K562 (cell line): ENCODE results near the gene BBX. TPM values are rescaled to one million over a fixed set of nuclear protein-coding genes. Genes with fewer than 3 reads are reported as not detected.

ENCODE experiments used
- ATAC-seq: fragments of 200-7000 bp; cut with Tn5 transposase; 3 replicates; pipeline ENCODE4 v1.9.1; 2020; ENCODE audit warnings: moderate library complexity
- BruUV-seq: library from RNA; stranded (reverse); fragments of 400-500 nt; replicated peaks from 2 replicates; lab custom pipeline; 2021; lab: Mats Ljungman, UMichigan
- CTCF ChIA-PET: fragments of 300-600 bp; formaldehyde crosslinking; extraction: SDS; loops from one replicate; lab custom pipeline; 2021; ENCODE audit warnings: low intra/inter-chr PET ratio; lab: Yijun Ruan, JAX
- POLR2A ChIA-PET: fragments of 300-600, 350-650 bp; sonication (Branson Sonifier 250); formaldehyde crosslinking; extraction: SDS; loops from one replicate; lab custom pipeline; 2021; ENCODE audit warnings: antibody characterized with exemption, inconsistent platforms; lab: Yijun Ruan, JAX
- DNase-seq, 4 experiments: peaks; one replicate each; pipeline versions ENCODE4 v3.0.0 to v3.0.0-alpha.2; 2011 to 2018; ENCODE audit warnings: low spot score in 3 of 4, mixed read lengths in 3 of 4; ENCODE audit errors: extremely low read depth in 1 of 4
- FAIRE-seq: peaks from 2 replicates; lab custom pipeline; 2011; peaks lifted over from hg19 to GRCh38; lab: Jason Lieb, UNC
- H2AFZ ChIP-seq: 2 replicates; pipeline ENCODE4 v1.6.0; 2011; ENCODE audit warnings: low read depth, low read length, control low read depth, inconsistent platforms
- H3K27ac ChIP-seq: fragments of 200-600 bp; 3 replicates; pipeline ENCODE4 v1.8.0; 2011; ENCODE audit warnings: low read depth, mild to moderate bottlenecking, control low read depth, inconsistent platforms, low read length, moderate library complexity, mixed read lengths; ENCODE audit errors: extremely low read depth
- H3K27me3 ChIP-seq, 2 experiments: fragments of 300-600 bp in 1 of 2; 2 replicates in 1 of 2; 3 replicates in 1 of 2; pipeline versions ENCODE4 v1.6.0 to v1.8.0; 2011; ENCODE audit warnings: inconsistent platforms in 2 of 2, low read length in 2 of 2, mild to moderate bottlenecking in 1 of 2, mixed read lengths in 1 of 2, moderate library complexity in 1 of 2; ENCODE audit not compliant: control insufficient read depth in 2 of 2, insufficient read depth in 2 of 2
- H3K36me3 ChIP-seq: fragments of 300-600 bp; 3 replicates; pipeline ENCODE4 v1.8.0; 2011; ENCODE audit warnings: mild to moderate bottlenecking, low read length, inconsistent platforms; ENCODE audit not compliant: control insufficient read depth, insufficient read depth
- H3K4me1 ChIP-seq, 2 experiments: fragments of 200-600 bp in 1 of 2; replicated peaks in 1 of 2; 2 replicates in 1 of 2; 3 replicates in 1 of 2; pipeline versions ENCODE4 v1.5.1 to v1.8.0; 2011; ENCODE audit warnings: inconsistent platforms in 2 of 2, low read length in 2 of 2, mild to moderate bottlenecking in 1 of 2, mixed read lengths in 1 of 2, moderate library complexity in 1 of 2; ENCODE audit not compliant: control insufficient read depth in 2 of 2, insufficient read depth in 2 of 2
- H3K4me2 ChIP-seq: 2 replicates; pipeline ENCODE4 v1.6.1; 2011; ENCODE audit warnings: low read length, control low read depth, inconsistent platforms, mixed read lengths; ENCODE audit not compliant: insufficient read depth
- H3K4me3 ChIP-seq: fragments of 200-600 bp; sonication (generic), shearing (Covaris generic); 2 replicates; pipeline ENCODE4 v1.5.1; 2016; ENCODE audit warnings: control low read depth, inconsistent platforms
- H3K79me2 ChIP-seq: fragments of 200-600 bp; 3 replicates; pipeline ENCODE4 v1.8.0; 2011; ENCODE audit warnings: low read length, inconsistent platforms; ENCODE audit not compliant: control insufficient read depth, insufficient read depth
- H3K9ac ChIP-seq, 2 experiments: 2 replicates each; pipeline versions ENCODE4 v1.6.0 to v1.6.1; 2011; ENCODE audit warnings: low read depth in 2 of 2, low read length in 2 of 2, control low read depth in 1 of 2, inconsistent platforms in 1 of 2, mild to moderate bottlenecking in 1 of 2, mixed read lengths in 1 of 2; ENCODE audit not compliant: insufficient read depth in 1 of 2
- H3K9me1 ChIP-seq: one replicate; pipeline ENCODE4 v1.6.0; 2011; ENCODE audit warnings: inconsistent platforms, mild to moderate bottlenecking, low read length, moderate library complexity; ENCODE audit not compliant: control insufficient read depth, insufficient read depth
- H3K9me3 ChIP-seq: replicated peaks from 2 replicates; pipeline ENCODE4 v1.5.1; 2011; ENCODE audit warnings: low read depth, low read length, inconsistent platforms; ENCODE audit not compliant: control insufficient read depth, insufficient read depth
- H4K20me1 ChIP-seq: replicated peaks from 2 replicates; pipeline ENCODE4 v1.6.1; 2011; ENCODE audit warnings: low read length, inconsistent platforms, mixed read lengths; ENCODE audit not compliant: control insufficient read depth, insufficient read depth
- ARHGAP35 ChIP-seq: fragments of 450-650 bp; IDR thresholded peaks from 2 replicates; pipeline ENCODE4 v1.6.1; 2018; ENCODE audit not compliant: partially characterized antibody
- EP400 ChIP-seq: fragments of 450-650 bp; IDR thresholded peaks from 2 replicates; pipeline ENCODE4 v1.6.1; 2017; ENCODE audit warnings: antibody characterized with exemption, mild to moderate bottlenecking, moderate library complexity
- FUS ChIP-seq: fragments of 200-400 bp; formaldehyde crosslinking; optimal IDR thresholded peaks from 2 replicates; pipeline ENCODE3; 2017; ENCODE audit warnings: low read depth, low read length
- PATZ1 ChIP-seq: fragments of 250-450 bp; sonication (Bioruptor Pico); IDR thresholded peaks from 2 replicates; pipeline ENCODE4 v1.5.0; 2020; ENCODE audit warnings: mild to moderate bottlenecking, borderline replicate concordance
- RBM25 ChIP-seq: fragments of 200-400 bp; formaldehyde crosslinking; IDR thresholded peaks from 2 replicates; pipeline ENCODE4 v1.6.1; 2018; ENCODE audit warnings: low read length, low read depth, moderate library complexity; ENCODE audit not compliant: severe bottlenecking
- WHSC1 ChIP-seq: IDR thresholded peaks from one replicate; pipeline ENCODE4 v1.6.1; 2012; ENCODE audit warnings: low read length, control low read depth, inconsistent platforms
- WGBS: fragments of 100-300 bp; shearing (Covaris generic); methylation state at CpG from one replicate; pipeline ENCODE4 v1.1.6; 2016; ENCODE audit warnings: low coverage, mixed read lengths; ENCODE audit not compliant: insufficient coverage; ENCODE audit errors: missing lambda C conversion rate; 5-methylcytosine and 5-hydroxymethylcytosine counted together
- in situ Hi-C: fragments of 300-500 bp; cut with MboI; formaldehyde crosslinking; loops from 4 replicates; pipeline ENCODE4 v1.15.0; 2018; ENCODE audit warnings: inconsistent platforms, mixed read lengths
- intact Hi-C: fragments of 100-400 bp; cut with micrococcal nuclease; formaldehyde crosslinking; loops from 2 replicates; pipeline ENCODE4 v1.14.2; 2022
- polyA plus RNA-seq, 8 experiments: library from polyadenylated mRNA; depleted of rRNA in 4 of 8; stranded (reverse) in 5 of 8; unstranded in 3 of 8; fragments of >200 nt; fragmentation: Nextera tagmentation in 2 of 8; fragmentation: Illumina TruSeq in 1 of 8; extraction: Ambion mirVana in 2 of 8; extraction: Trizol in 1 of 8; gene quantifications; 2 replicates each; pipeline versions ENCODE4 v1.2.1 to v1.2.3, GENCODE V29; 2011 to 2014; ENCODE audit warnings: inconsistent platforms in 1 of 8, missing spikeins in 1 of 8
- total RNA-seq, 7 experiments: library from RNA; depleted of rRNA in 6 of 7; stranded (reverse); fragments of >200 nt in 6 of 7; fragmentation: Illumina TruSeq in 2 of 7; extraction: Trizol in 2 of 7; gene quantifications; 2 replicates each; pipeline versions ENCODE4 v1.2.1 to v1.2.3, GENCODE V29; 2011 to 2021; ENCODE audit warnings: low replicate concordance in 1 of 7
- TF ChIP-seq, protein P1 (sequence below): fragments of 250-450 bp; sonication (Bioruptor Pico); IDR thresholded peaks from 2 replicates; pipeline ENCODE4 v1.8.0; 2021; ENCODE audit warnings: mild to moderate bottlenecking, moderate library complexity

Gene BBX
- total and polyA plus RNA-seq, 9 of the 15 experiments (the other 6 are each of a cell fraction or from before 2014, with no cell fraction given): 4.9 to 19.5 (median 11.8) TPM

- Histone ChIP-seq H4K20me1 (no peaks in the 10 kb centered on the region), H3K4me2 (no peak overlapping the region), H3K9me3 (no peaks in the 10 kb centered on the region), H3K79me2 (no peaks in the 10 kb centered on the region), H3K36me3 (no peaks in the 10 kb centered on the region), H3K4me1 (no peaks in the 10 kb centered on the region; a peak in 1 of 5 replicates), H3K27me3 (peaks cover 6 to 9% of the 10 kb centered on the region in 2 experiments), H2AFZ (no peak overlapping the region), H3K9me1 (no peaks in the 10 kb centered on the region), H3K9ac (no peak overlapping the region), H3K4me3 (no peak overlapping the region), H3K27ac (no peak overlapping the region)
- POLR2A ChIA-PET: no interaction called here
- ATAC-seq (no peak), FAIRE-seq (no peak), DNase-seq (no peak)
- TF ChIP-seq RBM25 (no peak), ARHGAP35 (no peak), PATZ1 (CRISPR knock-in tag) (no peak), FUS (no peak), WHSC1 (no peak), EP400 (no peak)
- TF ChIP-seq, protein P1, sequence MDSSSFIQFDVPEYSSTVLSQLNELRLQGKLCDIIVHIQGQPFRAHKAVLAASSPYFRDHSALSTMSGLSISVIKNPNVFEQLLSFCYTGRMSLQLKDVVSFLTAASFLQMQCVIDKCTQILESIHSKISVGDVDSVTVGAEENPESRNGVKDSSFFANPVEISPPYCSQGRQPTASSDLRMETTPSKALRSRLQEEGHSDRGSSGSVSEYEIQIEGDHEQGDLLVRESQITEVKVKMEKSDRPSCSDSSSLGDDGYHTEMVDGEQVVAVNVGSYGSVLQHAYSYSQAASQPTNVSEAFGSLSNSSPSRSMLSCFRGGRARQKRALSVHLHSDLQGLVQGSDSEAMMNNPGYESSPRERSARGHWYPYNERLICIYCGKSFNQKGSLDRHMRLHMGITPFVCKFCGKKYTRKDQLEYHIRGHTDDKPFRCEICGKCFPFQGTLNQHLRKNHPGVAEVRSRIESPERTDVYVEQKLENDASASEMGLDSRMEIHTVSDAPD: no peak
- in situ Hi-C loops: no loop called here
- intact Hi-C loops: loop anchor here (10.0 kb wide), 1 partner anchor 267 kb away; no protein-coding TSS in a partner anchor
- 18% methylated on average over 4 of the region's 4 CpGs for WGBS
- CTCF ChIA-PET: no interaction called here
- no TSS peak for BruUV-seq
Measured at GRCh38 chr3:107841831-107842230, 319.1 kb downstream of the BBX start.
